GM21576 (cell line): ENCODE results near the gene KRT6B.
"Not testable (repeated sequence)": the region's sequence is repeated elsewhere in the genome, so short reads cannot be mapped to it uniquely, and the experiment has no call there.

Source experiments
- ATAC-seq: cut with Tn5 transposase; IDR thresholded peaks from one replicate; pipeline ENCODE4 v1.9.1; 2021; ENCODE audit warnings: mild to moderate bottlenecking, moderate library complexity; ENCODE audit not compliant: unreplicated experiment

Gene KRT6B

GRCh38 chr12:52452101-52452500, at the start of gene KRT6B:
TSS of gene KRT6B (minus strand) at chr12:52452146. CDS start at chr12:52452078, 68 bp downstream.
- ATAC-seq = no peak

GRCh38 chr12:52501490-52501889, 49.5 kb upstream of the KRT6B start:
- no peak for ATAC-seq

GRCh38 chr12:52500574-52500973, 48.6 kb upstream of the KRT6B start:
- ATAC-seq = not testable (repeated sequence)

GRCh38 chr12:52499806-52500560, 48.0 kb upstream of the KRT6B start:
- no peak for ATAC-seq

DNA sequence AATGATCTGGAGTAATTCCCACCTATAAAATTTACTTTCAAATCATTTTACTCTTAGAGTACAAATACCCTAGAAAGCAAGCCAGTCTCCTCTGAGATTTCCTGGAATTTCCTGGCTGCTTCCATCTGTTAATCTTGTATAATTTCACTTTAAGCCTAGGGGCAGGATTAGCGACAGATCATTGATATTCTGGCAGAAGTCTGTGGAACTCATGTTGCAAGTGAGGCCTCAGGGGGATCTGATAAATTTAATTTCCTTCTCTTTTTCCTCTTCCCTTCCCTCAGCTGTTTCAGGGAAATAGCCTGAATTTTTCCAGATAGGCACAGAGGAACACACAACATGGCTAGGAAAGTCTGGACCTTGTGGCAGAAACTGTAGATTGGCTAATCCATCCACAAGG, 47.0 kb upstream of the KRT6B start:
- ATAC-seq = no peak

DNA sequence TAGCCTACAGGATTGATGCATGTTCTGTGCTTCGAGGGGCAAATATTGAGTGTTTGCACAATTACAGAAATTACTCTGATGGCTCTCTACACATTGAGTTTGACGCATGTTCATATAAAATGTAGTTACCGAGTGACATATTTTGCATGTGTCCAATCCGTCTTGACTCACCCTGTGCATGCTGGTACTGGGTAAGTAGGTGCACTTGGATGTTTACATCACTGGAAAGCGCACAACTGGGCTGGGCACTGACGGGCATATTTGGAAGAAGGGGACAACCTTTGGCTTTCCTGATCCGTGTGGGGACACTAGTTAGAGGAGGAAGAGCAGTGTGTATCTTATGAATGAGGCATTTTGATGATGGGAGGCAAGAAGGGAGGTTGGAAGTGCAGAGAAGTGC, 46.0 kb upstream of the KRT6B start:
- no peak for ATAC-seq

- no peak for ATAC-seq
These were observed 44.7 kb upstream of the KRT6B start for GRCh38 chr12:52496590-52497071.

DNA sequence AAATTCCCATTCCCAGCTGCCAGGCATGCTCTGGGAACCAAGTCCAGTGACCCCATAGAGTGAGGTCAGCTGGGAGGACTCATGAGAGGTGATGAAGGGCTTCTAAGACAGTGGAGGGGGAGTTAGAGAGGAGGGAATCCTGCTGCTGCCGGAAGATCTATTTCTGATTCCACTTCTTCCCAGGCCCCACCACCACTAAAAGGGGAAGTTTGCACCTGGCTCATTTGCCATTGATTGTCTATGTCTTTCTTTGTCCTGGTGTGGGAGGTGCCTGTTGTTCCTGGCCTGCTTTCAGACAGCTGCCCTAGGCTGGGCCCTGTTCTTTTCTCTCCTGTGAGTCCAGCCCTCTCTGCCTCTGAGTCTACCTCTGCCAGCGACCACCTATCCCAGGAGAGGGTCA, 44.1 kb upstream of the KRT6B start:
- no peak for ATAC-seq

DNA sequence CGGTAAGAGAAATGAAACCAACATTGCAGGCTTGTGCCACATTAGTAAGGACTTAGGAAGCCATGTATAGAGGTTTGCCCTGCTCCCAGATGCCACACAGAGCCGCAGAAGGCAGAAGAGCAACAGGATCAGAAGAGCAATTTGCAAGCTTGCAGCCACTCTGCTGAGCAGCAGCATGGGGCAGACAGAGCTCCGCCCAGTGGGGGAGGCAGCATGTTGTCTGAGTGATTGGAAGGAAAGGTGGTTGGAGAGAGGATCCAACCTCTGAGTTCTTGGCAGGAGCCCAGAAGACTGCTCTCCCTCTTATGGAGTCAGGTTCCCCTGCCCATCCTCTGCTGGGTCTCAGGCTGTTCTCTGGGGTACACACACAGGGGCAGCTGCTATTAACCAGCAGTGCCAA, 43.4 kb upstream of the KRT6B start:
- ATAC-seq = no peak

- ATAC-seq = no peak
These were observed 42.6 kb upstream of the KRT6B start for GRCh38 chr12:52494518-52494917.

GRCh38 chr12:52494100-52494499, 42.2 kb upstream of the KRT6B start:
- ATAC-seq = no peak

GRCh38 chr12:52493172-52493571, 41.2 kb upstream of the KRT6B start, which contains the start of gene KRT6A:
TSS of gene KRT6A (minus strand) at chr12:52493257. CDS start at chr12:52493188, 69 bp downstream.
- no peak for ATAC-seq

- ATAC-seq = not testable (repeated sequence)
These were observed 40.5 kb upstream of the KRT6B start for GRCh38 chr12:52492405-52492804.

GRCh38 chr12:52491495-52491894, 39.5 kb upstream of the KRT6B start:
- not testable (repeated sequence) for ATAC-seq

DNA sequence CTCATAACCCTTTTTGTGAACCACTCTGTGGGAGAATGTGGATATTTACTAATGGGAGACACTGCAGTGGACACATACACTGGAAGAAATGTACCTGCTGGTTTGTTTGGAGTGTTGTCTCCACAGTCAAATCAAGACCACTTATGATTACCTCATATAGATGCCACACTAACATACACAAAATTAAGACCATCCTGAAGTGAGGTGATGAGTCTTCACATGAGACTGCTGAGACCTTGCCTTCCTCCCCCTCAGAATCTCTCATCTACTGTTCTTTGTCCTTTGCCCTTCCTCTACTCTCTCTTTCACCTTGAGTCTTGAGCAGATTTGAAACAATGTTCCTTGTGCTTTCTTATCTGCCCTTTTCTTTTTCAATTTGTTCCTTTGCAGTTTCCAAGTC, 36.8 kb upstream of the KRT6B start:
- no peak for ATAC-seq

DNA sequence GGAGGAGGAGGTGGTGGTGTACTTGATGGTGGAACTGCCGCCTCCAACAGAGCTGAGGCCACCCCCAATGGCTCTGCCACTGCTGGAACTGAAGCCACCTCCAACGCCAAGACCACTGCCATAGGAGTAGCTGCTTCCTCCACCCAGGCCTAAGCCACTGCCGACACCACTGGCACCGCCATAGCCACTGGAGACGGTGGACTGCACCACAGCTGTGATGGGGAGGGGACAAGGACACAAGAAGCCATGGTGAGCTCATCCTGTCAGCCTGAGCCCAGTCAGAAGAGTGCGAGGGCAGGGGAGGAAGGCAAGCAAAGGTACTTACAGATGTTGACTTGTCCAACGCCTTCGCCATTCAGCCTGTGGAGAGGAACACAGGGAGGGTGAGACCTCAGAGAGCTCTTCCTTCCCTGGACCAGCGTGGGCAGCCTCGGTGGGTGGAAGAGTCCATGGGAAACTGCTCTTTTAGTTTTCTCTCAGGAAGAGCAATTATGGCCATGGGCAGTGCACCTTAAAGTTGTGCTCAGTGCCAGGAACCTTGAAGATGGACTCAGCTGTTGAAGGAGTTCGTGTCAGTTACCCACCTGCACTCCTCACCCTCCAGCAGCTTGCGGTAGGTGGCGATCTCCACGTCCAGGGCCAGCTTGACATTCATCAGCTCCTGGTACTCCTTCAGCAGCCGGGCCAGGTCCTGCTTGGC, 35.9 kb upstream of the KRT6B start:
- not testable (repeated sequence) for ATAC-seq

- no peak for ATAC-seq
These were observed 35.3 kb upstream of the KRT6B start for GRCh38 chr12:52487211-52487610.

GRCh38 chr12:52486166-52487105, 34.5 kb upstream of the KRT6B start:
- ATAC-seq = no peak

DNA sequence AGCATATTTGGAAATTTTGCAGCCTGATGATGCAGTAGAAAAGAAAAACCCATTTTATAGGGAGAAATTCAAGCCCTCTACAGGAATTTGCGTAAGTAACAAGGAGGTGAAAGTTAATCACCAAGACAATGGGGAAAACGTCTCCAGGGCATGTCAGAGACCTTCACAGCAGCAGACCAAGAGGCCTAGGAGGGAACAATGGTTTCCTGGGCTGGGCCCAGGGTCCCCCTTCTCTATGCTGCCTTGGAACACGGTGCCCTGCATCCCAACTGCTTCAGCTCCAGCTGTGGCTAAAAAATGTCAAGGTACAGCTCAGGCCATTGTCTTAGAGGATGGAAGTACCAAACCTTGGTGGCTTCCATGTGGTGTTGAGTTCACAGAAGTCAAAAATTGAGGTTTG, 28.1 kb upstream of the KRT6B start:
- ATAC-seq = no peak

- no peak for ATAC-seq
These were observed 25.7 kb upstream of the KRT6B start for GRCh38 chr12:52477651-52478050.

- ATAC-seq = no peak
These were observed 22.3 kb upstream of the KRT6B start for GRCh38 chr12:52474212-52474611.
